ENCODE data around the gene PTBP3. TPM values are rescaled to one million over a fixed set of nuclear protein-coding genes. Genes with fewer than 3 reads are reported as not detected.
A peak's percentile ranks its signal among the peaks of the same experiment; 100 is the strongest.

Gene PTBP3
- total and polyA plus RNA-seq, 2 of the 13 experiments (the other 11 are each of a cell fraction or from before 2014, with no cell fraction given): 52.8 to 61.1 TPM

DNA sequence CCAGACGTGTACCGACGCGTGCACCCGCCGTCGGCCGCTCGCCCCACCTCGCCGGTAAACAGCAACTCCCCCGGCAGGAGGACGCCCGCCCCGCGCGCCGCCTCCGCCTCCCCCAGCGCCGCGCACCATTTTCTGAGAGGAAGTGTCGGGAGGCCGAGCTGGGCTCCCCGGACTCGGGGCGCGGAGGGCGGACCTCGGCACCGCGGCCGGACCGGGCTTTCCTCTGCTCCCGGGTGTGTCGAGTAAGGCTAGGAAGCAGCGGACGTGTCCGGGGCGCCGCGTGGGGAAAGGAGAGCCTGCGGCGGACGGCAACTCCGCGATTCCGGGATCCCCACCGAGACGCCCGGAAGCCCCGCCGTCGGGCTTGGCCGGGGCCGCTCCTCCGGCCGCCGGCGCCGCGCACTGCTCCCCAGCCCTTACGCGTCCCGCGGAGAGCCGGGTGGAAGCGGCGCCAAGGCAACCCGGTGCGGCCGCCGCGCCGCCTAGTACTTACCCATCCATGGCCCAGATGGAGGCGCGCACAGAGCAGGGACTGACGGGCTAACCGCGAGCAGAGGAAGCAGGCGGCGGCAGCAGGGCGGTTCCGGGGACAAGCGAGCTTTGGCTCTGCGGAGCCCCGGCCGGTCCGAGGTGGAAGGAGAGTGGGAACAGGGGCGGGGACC lies at the start of gene PTBP3 (continued):
- TF ChIP-seq, protein P1, sequence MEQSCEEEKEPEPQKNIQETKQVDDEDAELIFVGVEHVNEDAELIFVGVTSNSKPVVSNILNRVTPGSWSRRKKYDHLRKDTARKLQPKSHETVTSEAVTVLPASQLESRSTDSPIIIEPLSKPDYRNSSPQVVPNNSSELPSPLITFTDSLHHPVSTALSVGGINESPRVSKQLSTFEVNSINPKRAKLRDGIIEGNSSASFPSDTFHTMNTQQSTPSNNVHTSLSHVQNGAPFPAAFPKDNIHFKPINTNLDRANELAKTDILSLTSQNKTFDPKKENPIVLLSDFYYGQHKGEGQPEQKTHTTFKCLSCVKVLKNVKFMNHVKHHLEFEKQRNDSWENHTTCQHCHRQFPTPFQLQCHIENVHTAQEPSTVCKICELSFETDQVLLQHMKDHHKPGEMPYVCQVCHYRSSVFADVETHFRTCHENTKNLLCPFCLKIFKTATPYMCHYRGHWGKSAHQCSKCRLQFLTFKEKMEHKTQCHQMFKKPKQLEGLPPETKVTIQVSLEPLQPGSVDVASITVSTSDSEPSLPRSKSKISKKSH (CRISPR knock-in tag; IDR thresholded peaks at IDR 0.05; ENCODE audit: borderline replicate concordance): no peak; the same call in 1 of the 2 replicates
- TF ChIP-seq, protein P2, sequence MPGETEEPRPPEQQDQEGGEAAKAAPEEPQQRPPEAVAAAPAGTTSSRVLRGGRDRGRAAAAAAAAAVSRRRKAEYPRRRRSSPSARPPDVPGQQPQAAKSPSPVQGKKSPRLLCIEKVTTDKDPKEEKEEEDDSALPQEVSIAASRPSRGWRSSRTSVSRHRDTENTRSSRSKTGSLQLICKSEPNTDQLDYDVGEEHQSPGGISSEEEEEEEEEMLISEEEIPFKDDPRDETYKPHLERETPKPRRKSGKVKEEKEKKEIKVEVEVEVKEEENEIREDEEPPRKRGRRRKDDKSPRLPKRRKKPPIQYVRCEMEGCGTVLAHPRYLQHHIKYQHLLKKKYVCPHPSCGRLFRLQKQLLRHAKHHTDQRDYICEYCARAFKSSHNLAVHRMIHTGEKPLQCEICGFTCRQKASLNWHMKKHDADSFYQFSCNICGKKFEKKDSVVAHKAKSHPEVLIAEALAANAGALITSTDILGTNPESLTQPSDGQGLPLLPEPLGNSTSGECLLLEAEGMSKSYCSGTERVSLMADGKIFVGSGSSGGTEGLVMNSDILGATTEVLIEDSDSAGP (CRISPR knock-in tag; IDR thresholded peaks at IDR 0.05; ENCODE audit: borderline replicate concordance): peak; percentile 81
- no peak for TF ChIP-seq ZNF335 (CRISPR knock-in tag; IDR thresholded peaks at IDR 0.05)
- no peak for TF ChIP-seq ZZZ3 (CRISPR knock-in tag; IDR thresholded peaks at IDR 0.05; ENCODE audit: borderline replicate concordance)
- TF ChIP-seq ELF1 (CRISPR knock-in tag; IDR thresholded peaks at IDR 0.05): 0 out of 2 replicates have a peak, but pooled peaks have one; percentile 20
- peak; percentile 17; the same call in 1 of the 2 replicates for TF ChIP-seq ZSCAN31 (CRISPR knock-in tag; IDR thresholded peaks at IDR 0.05; ENCODE audit: low read depth)
- TF ChIP-seq, protein P3, sequence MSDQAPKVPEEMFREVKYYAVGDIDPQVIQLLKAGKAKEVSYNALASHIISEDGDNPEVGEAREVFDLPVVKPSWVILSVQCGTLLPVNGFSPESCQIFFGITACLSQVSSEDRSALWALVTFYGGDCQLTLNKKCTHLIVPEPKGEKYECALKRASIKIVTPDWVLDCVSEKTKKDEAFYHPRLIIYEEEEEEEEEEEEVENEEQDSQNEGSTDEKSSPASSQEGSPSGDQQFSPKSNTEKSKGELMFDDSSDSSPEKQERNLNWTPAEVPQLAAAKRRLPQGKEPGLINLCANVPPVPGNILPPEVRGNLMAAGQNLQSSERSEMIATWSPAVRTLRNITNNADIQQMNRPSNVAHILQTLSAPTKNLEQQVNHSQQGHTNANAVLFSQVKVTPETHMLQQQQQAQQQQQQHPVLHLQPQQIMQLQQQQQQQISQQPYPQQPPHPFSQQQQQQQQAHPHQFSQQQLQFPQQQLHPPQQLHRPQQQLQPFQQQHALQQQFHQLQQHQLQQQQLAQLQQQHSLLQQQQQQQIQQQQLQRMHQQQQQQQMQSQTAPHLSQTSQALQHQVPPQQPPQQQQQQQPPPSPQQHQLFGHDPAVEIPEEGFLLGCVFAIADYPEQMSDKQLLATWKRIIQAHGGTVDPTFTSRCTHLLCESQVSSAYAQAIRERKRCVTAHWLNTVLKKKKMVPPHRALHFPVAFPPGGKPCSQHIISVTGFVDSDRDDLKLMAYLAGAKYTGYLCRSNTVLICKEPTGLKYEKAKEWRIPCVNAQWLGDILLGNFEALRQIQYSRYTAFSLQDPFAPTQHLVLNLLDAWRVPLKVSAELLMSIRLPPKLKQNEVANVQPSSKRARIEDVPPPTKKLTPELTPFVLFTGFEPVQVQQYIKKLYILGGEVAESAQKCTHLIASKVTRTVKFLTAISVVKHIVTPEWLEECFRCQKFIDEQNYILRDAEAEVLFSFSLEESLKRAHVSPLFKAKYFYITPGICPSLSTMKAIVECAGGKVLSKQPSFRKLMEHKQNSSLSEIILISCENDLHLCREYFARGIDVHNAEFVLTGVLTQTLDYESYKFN (CRISPR knock-in tag; conservative IDR thresholded peaks at IDR 0.05): peak; percentile 56; the same call in 1 of the 2 replicates
- no peak for TF ChIP-seq PHB2 (IDR thresholded peaks at IDR 0.05; ENCODE audit: partially characterized antibody)
- peak; percentile 67; the same call in 1 of the 2 replicates for TF ChIP-seq MAF1 (CRISPR knock-in tag; IDR thresholded peaks at IDR 0.05; ENCODE audit: borderline replicate concordance)
- TF ChIP-seq, protein P4, sequence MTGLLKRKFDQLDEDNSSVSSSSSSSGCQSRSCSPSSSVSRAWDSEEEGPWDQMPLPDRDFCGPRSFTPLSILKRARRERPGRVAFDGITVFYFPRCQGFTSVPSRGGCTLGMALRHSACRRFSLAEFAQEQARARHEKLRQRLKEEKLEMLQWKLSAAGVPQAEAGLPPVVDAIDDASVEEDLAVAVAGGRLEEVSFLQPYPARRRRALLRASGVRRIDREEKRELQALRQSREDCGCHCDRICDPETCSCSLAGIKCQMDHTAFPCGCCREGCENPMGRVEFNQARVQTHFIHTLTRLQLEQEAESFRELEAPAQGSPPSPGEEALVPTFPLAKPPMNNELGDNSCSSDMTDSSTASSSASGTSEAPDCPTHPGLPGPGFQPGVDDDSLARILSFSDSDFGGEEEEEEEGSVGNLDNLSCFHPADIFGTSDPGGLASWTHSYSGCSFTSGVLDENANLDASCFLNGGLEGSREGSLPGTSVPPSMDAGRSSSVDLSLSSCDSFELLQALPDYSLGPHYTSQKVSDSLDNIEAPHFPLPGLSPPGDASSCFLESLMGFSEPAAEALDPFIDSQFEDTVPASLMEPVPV (CRISPR knock-in tag; IDR thresholded peaks at IDR 0.05): peak; percentile 92; the same call in 1 of the 2 replicates
- TF ChIP-seq ZMYM3 (CRISPR knock-in tag; IDR thresholded peaks at IDR 0.05): peak; percentile 14; the same call in 1 of the 2 replicates
- TF ChIP-seq, protein P5, sequence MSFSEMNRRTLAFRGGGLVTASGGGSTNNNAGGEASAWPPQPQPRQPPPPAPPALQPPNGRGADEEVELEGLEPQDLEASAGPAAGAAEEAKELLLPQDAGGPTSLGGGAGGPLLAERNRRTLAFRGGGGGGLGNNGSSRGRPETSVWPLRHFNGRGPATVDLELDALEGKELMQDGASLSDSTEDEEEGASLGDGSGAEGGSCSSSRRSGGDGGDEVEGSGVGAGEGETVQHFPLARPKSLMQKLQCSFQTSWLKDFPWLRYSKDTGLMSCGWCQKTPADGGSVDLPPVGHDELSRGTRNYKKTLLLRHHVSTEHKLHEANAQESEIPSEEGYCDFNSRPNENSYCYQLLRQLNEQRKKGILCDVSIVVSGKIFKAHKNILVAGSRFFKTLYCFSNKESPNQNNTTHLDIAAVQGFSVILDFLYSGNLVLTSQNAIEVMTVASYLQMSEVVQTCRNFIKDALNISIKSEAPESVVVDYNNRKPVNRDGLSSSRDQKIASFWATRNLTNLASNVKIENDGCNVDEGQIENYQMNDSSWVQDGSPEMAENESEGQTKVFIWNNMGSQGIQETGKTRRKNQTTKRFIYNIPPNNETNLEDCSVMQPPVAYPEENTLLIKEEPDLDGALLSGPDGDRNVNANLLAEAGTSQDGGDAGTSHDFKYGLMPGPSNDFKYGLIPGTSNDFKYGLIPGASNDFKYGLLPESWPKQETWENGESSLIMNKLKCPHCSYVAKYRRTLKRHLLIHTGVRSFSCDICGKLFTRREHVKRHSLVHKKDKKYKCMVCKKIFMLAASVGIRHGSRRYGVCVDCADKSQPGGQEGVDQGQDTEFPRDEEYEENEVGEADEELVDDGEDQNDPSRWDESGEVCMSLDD (CRISPR knock-in tag; IDR thresholded peaks at IDR 0.05; ENCODE audit: borderline replicate concordance): peak; percentile 66; the same call in 1 of the 2 replicates
- no peak; the same call in 1 of the 2 replicates for TF ChIP-seq RAD21 (CRISPR knock-in tag; IDR thresholded peaks at IDR 0.05)
